ENCODE measurements around the gene MAP7D2. TPM values are rescaled to one million over a fixed set of nuclear protein-coding genes. Genes with fewer than 3 reads are reported as not detected.
"Not testable (repeated sequence)": the region's sequence is repeated elsewhere in the genome, so short reads cannot be mapped to it uniquely, and the experiment has no call there.

The MAP7D2 gene
- total RNA-seq, 2 experiments from 2014 or later: 0.69 to 0.83 TPM

DNA sequence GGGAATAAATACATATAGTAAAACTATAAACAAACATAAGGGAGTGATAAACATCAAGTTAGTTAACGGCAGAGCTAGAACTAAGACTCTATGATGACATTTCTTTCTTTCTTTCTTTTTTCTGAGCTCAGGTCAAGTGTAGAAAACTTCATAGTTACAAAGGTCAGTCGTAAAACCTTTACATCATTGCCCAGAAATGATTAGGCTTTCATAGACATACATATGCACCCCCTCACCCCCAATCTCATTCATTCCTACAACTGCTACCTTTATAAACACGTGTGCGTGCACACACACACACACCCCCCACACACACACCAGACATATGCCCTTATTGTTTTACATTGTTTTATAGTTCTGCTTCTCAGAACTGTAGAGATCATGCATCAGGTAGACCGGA, 19.2 kb upstream of the MAP7D2 start:
- H3K27me3 Mint-ChIP-seq (ENCODE audit: low read depth): no peaks in the 10 kb centered on the region
- intact Hi-C loops (cut with micrococcal nuclease): no loop called here
- CTCF ChIA-PET: no interaction called here
- H3K4me1 Mint-ChIP-seq (ENCODE audit: low read depth): peaks cover 29% of the 10 kb centered on the region
- H3K4me3 Mint-ChIP-seq: no peak overlapping the region
- H3K9me3 Mint-ChIP-seq: no peaks in the 10 kb centered on the region
- peaks cover 17% of the 10 kb centered on the region for H3K36me3 Mint-ChIP-seq (ENCODE audit: low read depth)
- DNase-seq: no peak
- peak overlapping the region; percentile 63 for H3K27ac Mint-ChIP-seq

DNA sequence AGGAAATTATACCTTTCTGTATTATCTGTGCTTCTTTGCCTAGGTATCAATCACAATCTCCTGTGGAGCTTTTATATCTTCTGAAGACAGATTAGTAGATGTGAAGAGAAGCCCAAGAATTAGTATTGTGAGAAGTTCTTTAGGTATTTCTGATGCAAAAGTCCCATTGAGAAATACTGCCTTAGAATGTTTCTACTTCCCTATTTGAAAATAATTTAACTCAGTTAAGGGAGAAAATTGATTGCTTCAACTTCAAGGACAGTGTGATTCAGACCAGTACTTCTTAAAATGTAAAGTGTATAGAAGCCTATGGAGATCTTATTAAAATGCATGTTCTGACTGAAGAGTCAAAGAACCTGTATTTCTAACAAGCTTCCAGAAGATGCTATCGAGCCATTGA, 16.0 kb upstream of the MAP7D2 start:
- CTCF ChIA-PET: no interaction called here
- no peaks in the 10 kb centered on the region for H3K27me3 Mint-ChIP-seq (ENCODE audit: low read depth)
- no peaks in the 10 kb centered on the region for H3K9me3 Mint-ChIP-seq
- H3K36me3 Mint-ChIP-seq (ENCODE audit: low read depth): peaks cover 14% of the 10 kb centered on the region
- no peak overlapping the region for H3K4me3 Mint-ChIP-seq
- intact Hi-C loops (cut with micrococcal nuclease): no loop called here
- no peak for DNase-seq
- no peak overlapping the region for H3K27ac Mint-ChIP-seq
- peaks cover 18% of the 10 kb centered on the region for H3K4me1 Mint-ChIP-seq (ENCODE audit: low read depth)

- H3K4me1 Mint-ChIP-seq (ENCODE audit: low read depth): peaks cover 3% of the 10 kb centered on the region
- no peak overlapping the region for H3K27ac Mint-ChIP-seq
- DNase-seq: no peak
- peaks cover 3% of the 10 kb centered on the region for H3K36me3 Mint-ChIP-seq (ENCODE audit: low read depth)
- H3K4me3 Mint-ChIP-seq: no peak overlapping the region
- no peaks in the 10 kb centered on the region for H3K27me3 Mint-ChIP-seq (ENCODE audit: low read depth)
- intact Hi-C loops (cut with micrococcal nuclease): no loop called here
- H3K9me3 Mint-ChIP-seq: no peaks in the 10 kb centered on the region
- CTCF ChIA-PET: interaction anchor here (1.3 kb wide), 1 partner anchor 114 kb away, joined by 4 read pairs; no protein-coding TSS in a partner anchor
Observed at GRCh38 chrX:20130357-20130756, 13.7 kb upstream of the MAP7D2 start.

- no peaks in the 10 kb centered on the region for H3K27me3 Mint-ChIP-seq (ENCODE audit: low read depth)
- intact Hi-C loops (cut with micrococcal nuclease): loop anchor here (10.0 kb wide), 1 partner anchor 135 kb away; the partner anchor contains the start of gene BCLAF3
- peaks cover 3% of the 10 kb centered on the region for H3K4me1 Mint-ChIP-seq (ENCODE audit: low read depth)
- no peaks in the 10 kb centered on the region for H3K9me3 Mint-ChIP-seq
- no peak overlapping the region for H3K4me3 Mint-ChIP-seq
- H3K36me3 Mint-ChIP-seq (ENCODE audit: low read depth): peaks cover 3% of the 10 kb centered on the region
- no peak for DNase-seq
- CTCF ChIA-PET: interaction anchor here (0.8 to 1.3 kb wide), 3 partner anchors 9 to 113 kb away, joined by 3 to 4 read pairs (median 4); no protein-coding TSS in a partner anchor
- no peak overlapping the region for H3K27ac Mint-ChIP-seq
Observed at GRCh38 chrX:20129547-20129946, 12.8 kb upstream of the MAP7D2 start.

DNA sequence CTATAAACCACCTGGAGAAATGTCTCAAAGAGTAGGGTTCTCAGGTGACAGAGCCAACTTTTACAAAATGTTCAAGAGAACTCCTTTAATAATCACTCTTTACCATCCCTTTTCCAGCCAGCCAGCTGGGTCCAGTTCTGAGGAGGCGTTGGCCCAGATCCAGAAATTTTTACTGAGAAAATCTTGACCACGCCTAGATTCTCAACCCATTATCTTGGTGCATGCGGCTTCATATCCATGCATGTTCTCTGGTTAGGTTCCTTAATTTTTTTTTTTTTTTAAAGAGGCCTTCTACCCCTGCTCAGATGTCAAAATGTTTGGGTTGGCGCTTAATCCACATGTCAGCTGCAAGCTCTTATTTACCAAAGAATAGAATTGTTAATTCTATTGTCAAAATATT, 12.0 kb upstream of the MAP7D2 start:
- DNase-seq: no peak
- intact Hi-C loops (cut with micrococcal nuclease): loop anchor here (10.0 kb wide), 1 partner anchor 134 kb away; the partner anchor contains the start of gene BCLAF3
- Mint-ChIP-seq H3K4me1 (ENCODE audit: low read depth) (peaks cover 3% of the 10 kb centered on the region), H3K4me3 (no peak overlapping the region), H3K27ac (no peak overlapping the region), H3K27me3 (ENCODE audit: low read depth) (no peaks in the 10 kb centered on the region), H3K36me3 (ENCODE audit: low read depth) (peaks cover 3% of the 10 kb centered on the region), H3K9me3 (no peaks in the 10 kb centered on the region)
- CTCF ChIA-PET: no interaction called here

GRCh38 chrX:20127440-20127839, 10.7 kb upstream of the MAP7D2 start:
- intact Hi-C loops (cut with micrococcal nuclease): loop anchor here (10.0 kb wide), 1 partner anchor 133 kb away; the partner anchor contains the start of gene BCLAF3
- DNase-seq; H3K27ac Mint-ChIP-seq; H3K27me3 Mint-ChIP-seq (ENCODE audit: low read depth); H3K9me3 Mint-ChIP-seq; CTCF ChIA-PET; H3K4me3 Mint-ChIP-seq; H3K36me3 Mint-ChIP-seq (ENCODE audit: low read depth); H3K4me1 Mint-ChIP-seq (ENCODE audit: low read depth): not testable (repeated sequence)

GRCh38 chrX:20126833-20127232, 10.1 kb upstream of the MAP7D2 start:
- H3K4me1 Mint-ChIP-seq (ENCODE audit: low read depth); H3K27ac Mint-ChIP-seq; H3K36me3 Mint-ChIP-seq (ENCODE audit: low read depth); H3K27me3 Mint-ChIP-seq (ENCODE audit: low read depth); H3K9me3 Mint-ChIP-seq; CTCF ChIA-PET; H3K4me3 Mint-ChIP-seq; DNase-seq: not testable (repeated sequence)
- intact Hi-C loops (cut with micrococcal nuclease): loop anchor here (10.0 kb wide), 1 partner anchor 132 kb away; the partner anchor contains the start of gene BCLAF3

DNA sequence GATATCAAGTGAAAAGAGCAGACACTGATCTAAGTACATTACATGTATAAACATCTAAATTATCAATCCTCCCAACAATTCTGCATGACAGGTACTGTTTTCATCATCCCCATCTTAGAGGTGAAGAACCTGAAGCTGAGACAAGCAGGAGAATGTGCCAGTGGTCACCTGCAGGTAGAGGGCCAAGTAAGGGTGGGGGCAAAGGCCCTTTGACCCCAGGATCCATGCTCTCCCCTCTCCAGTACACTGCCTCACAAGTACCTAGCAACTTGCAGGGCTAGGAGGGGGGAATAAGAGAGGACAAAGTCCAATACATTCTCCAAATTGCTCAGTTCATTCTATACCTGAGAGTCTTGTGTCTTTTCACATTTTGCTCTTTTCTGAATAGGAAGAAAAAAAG, 8.3 kb upstream of the MAP7D2 start:
- Mint-ChIP-seq H3K4me3 (no peak overlapping the region), H3K27ac (no peak overlapping the region), H3K36me3 (ENCODE audit: low read depth) (no peaks in the 10 kb centered on the region), H3K4me1 (ENCODE audit: low read depth) (peaks cover 2% of the 10 kb centered on the region), H3K9me3 (no peaks in the 10 kb centered on the region), H3K27me3 (ENCODE audit: low read depth) (no peaks in the 10 kb centered on the region)
- CTCF ChIA-PET: no interaction called here
- intact Hi-C loops (cut with micrococcal nuclease): loop anchor here (5.0 to 10.0 kb wide), 2 partner anchors 130 to 218 kb away; partner anchors contain the start of gene BCLAF3
- DNase-seq: no peak

DNA sequence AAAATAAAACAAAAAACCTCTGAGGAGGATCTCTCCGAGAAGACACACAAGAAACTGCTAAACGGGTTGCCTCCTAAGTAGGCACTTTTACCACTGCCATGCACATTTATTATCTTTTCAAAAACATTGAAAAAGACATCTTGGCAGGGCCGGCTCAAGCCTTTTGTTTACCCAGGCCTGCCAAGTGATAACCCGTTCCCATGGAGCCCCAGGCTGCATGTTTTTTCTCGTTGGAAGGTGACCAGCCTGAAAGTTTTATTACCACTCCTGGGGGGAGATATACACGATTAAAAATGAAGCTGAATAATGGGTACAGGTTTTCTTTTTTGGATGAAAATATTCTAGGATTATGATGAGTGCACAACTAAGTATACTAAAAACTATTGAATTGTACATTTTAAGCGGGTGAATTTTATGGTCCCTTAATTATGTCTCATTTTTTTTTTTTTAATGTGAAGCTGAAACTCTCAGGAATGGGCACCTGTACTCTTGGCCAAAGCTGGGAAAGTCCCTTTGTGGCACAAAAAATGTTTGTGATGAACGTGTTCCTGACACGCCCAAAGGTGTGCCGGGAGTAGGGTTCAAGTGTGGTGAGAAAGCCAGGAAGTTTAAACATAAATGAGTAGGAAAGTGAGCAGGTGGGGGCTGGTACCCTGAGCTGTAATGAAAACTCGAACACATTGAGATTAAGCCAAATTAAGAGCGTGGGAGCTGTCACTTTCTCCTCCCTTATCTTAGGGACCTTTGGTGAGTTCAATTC, 1.5 kb upstream of the MAP7D2 start:
- Mint-ChIP-seq H3K27ac (no peak overlapping the region), H3K4me3 (no peak overlapping the region), H3K4me1 (ENCODE audit: low read depth) (no peaks in the 10 kb centered on the region), H3K36me3 (ENCODE audit: low read depth) (no peaks in the 10 kb centered on the region), H3K9me3 (no peaks in the 10 kb centered on the region), H3K27me3 (ENCODE audit: low read depth) (peaks cover 14% of the 10 kb centered on the region)
- no peak for DNase-seq
- intact Hi-C loops (cut with micrococcal nuclease): no loop called here
- CTCF ChIA-PET: interaction anchor here (0.6 kb wide), 1 partner anchor 284 kb away, joined by 4 read pairs; no protein-coding TSS in a partner anchor

GRCh38 chrX:20116087-20116576, 575 bp downstream of the MAP7D2 start:
- peak overlapping the region; percentile 42 for H3K4me3 Mint-ChIP-seq
- H3K27me3 Mint-ChIP-seq (ENCODE audit: low read depth): peaks cover 14% of the 10 kb centered on the region
- H3K4me1 Mint-ChIP-seq (ENCODE audit: low read depth): no peaks in the 10 kb centered on the region
- CTCF ChIA-PET: no interaction called here
- no peaks in the 10 kb centered on the region for H3K36me3 Mint-ChIP-seq (ENCODE audit: low read depth)
- intact Hi-C loops (cut with micrococcal nuclease): no loop called here
- no peak overlapping the region for H3K27ac Mint-ChIP-seq
- DNase-seq: no peak
- H3K9me3 Mint-ChIP-seq: no peaks in the 10 kb centered on the region

DNA sequence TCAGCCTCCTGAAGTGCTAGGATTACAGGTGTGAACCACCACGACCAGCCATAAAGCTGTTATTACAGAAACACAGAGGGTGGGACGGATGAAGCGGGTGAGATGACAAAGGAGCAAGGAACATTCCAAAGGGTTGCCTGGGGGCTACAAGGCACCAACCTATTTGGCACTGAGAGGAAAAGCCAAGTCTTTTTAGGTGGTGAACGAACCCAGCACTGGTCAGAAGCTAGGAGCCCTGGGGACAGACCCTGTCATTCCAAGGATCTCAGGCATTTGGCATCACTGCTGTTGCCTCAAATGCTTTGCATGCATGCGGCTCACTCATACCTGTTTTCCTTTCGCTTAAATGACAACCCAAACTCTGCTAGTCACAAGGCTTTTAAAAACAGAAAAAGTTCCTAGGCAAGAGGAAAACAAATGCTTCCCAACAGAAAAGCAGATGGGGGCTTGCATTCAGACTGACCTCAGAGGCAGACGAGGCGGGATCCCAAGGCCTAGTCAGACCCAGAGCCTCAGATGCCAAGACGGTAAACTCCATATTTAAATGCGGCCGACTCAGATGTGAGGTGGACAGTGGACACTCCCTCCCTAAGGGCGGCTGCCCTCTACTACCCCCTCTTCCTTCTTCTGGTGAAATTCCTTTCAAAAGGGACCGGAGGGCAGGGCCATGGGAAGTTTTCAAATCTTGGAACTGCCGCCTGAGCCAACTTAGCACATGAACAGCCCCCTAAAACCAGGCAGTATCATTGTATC, 4.5 kb downstream of the MAP7D2 start:
- intact Hi-C loops (cut with micrococcal nuclease): no loop called here
- Mint-ChIP-seq H3K27ac (no peak overlapping the region), H3K4me3 (no peak overlapping the region), H3K4me1 (ENCODE audit: low read depth) (no peaks in the 10 kb centered on the region), H3K36me3 (ENCODE audit: low read depth) (no peaks in the 10 kb centered on the region), H3K9me3 (no peaks in the 10 kb centered on the region), H3K27me3 (ENCODE audit: low read depth) (peaks cover 13% of the 10 kb centered on the region)
- no peak for DNase-seq
- CTCF ChIA-PET: no interaction called here

- H3K27me3 Mint-ChIP-seq (ENCODE audit: low read depth): peaks cover 12% of the 10 kb centered on the region
- no peak overlapping the region for H3K4me3 Mint-ChIP-seq
- DNase-seq: no peak
- H3K36me3 Mint-ChIP-seq (ENCODE audit: low read depth): no peaks in the 10 kb centered on the region
- intact Hi-C loops (cut with micrococcal nuclease): no loop called here
- no peak overlapping the region for H3K27ac Mint-ChIP-seq
- H3K9me3 Mint-ChIP-seq: no peaks in the 10 kb centered on the region
- CTCF ChIA-PET: no interaction called here
- H3K4me1 Mint-ChIP-seq (ENCODE audit: low read depth): no peaks in the 10 kb centered on the region
Observed at GRCh38 chrX:20111271-20111670, 5.4 kb downstream of the MAP7D2 start.

All from activated naive CD4-positive, alpha-beta T cell treated with anti-CD3 and anti-CD28 coated beads for 36 hours (primary cell).